ENCODE data around the gene ARHGAP45. TPM values are rescaled to one million over a fixed set of nuclear protein-coding genes. Genes with fewer than 3 reads are reported as not detected.

Gene ARHGAP45
- total and polyA plus RNA-seq, 9 of the 15 experiments (the other 6 are each of a cell fraction or from before 2014, with no cell fraction given): 0.08 to 22.1 (median 4.2) TPM

DNA sequence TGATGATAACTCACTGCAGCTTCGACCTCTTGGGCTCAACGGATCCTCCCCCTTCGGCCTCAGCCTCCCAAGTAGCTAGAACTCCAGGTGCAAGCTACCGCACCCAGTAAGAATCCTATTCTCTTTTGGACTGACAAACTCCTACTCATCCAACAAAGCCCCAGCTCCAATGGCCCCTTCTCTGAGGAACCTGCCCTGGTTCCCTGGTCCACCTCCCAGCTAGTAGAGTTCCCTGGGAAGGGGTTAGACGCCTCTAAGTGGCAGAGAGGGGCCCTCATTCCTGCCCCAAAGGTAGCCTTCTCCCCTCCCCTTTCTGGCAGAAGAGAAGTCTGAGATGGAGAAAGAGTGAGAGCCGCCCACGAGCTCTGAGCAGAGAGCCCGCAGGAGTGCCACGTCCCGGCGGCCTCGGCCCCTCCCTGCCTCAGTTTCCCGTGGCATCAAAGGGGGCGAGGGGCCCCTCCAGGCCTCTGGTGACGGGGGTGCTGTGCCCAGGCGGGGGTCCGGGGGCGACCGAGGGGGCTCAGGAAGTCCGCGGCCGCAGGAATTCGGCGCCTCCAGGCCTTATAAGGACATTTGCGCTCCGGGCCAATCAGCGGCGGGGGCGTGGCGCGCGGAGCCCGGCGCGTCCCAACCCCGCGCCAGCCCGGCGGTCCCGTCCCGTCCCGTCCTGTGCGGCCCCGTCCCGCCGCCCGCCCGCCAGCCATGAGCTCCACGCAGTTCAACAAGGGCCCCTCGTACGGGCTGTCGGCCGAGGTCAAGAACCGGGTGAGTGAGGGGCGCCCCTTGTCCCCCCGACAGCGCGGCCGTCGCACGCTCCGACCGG lies 40.8 kb upstream of the ARHGAP45 start, which contains the start of gene CNN2 (continued):
- TF ChIP-seq MEF2A (IDR thresholded peaks at IDR 0.05; ENCODE audit: control insufficient read depth, low read depth, low read length): no peak
- no peak for TF ChIP-seq ZZZ3 (IDR thresholded peaks at IDR 0.05)
- peak; percentile 70 for TF ChIP-seq KDM5B (IDR thresholded peaks at IDR 0.05; ENCODE audit: insufficient replicate concordance, low read depth, low read length)
- TF ChIP-seq HIVEP1 (CRISPR knock-in tag; IDR thresholded peaks at IDR 0.05): no peak
- TF ChIP-seq FOXK1 (CRISPR knock-in tag; IDR thresholded peaks at IDR 0.05; ENCODE audit: borderline replicate concordance): no peak
- TF ChIP-seq, protein P1, sequence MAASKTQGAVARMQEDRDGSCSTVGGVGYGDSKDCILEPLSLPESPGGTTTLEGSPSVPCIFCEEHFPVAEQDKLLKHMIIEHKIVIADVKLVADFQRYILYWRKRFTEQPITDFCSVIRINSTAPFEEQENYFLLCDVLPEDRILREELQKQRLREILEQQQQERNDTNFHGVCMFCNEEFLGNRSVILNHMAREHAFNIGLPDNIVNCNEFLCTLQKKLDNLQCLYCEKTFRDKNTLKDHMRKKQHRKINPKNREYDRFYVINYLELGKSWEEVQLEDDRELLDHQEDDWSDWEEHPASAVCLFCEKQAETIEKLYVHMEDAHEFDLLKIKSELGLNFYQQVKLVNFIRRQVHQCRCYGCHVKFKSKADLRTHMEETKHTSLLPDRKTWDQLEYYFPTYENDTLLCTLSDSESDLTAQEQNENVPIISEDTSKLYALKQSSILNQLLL (CRISPR knock-in tag; IDR thresholded peaks at IDR 0.05; ENCODE audit: borderline replicate concordance): no peak
- no peak for TF ChIP-seq BCOR (IDR thresholded peaks at IDR 0.05)
- TF ChIP-seq, protein P2, sequence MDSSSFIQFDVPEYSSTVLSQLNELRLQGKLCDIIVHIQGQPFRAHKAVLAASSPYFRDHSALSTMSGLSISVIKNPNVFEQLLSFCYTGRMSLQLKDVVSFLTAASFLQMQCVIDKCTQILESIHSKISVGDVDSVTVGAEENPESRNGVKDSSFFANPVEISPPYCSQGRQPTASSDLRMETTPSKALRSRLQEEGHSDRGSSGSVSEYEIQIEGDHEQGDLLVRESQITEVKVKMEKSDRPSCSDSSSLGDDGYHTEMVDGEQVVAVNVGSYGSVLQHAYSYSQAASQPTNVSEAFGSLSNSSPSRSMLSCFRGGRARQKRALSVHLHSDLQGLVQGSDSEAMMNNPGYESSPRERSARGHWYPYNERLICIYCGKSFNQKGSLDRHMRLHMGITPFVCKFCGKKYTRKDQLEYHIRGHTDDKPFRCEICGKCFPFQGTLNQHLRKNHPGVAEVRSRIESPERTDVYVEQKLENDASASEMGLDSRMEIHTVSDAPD (CRISPR knock-in tag; IDR thresholded peaks at IDR 0.05): no peak
- TF ChIP-seq ZNF197 (CRISPR knock-in tag; IDR thresholded peaks at IDR 0.05; ENCODE audit: low read depth): no peak
- TF ChIP-seq IFI16 (CRISPR knock-in tag; IDR thresholded peaks at IDR 0.05): no peak
- no peak for TF ChIP-seq PRDM10 (IDR thresholded peaks at IDR 0.05; ENCODE audit: partially characterized antibody)
- peak; percentile 68 for TF ChIP-seq POLR2H (tag; IDR thresholded peaks at IDR 0.05; ENCODE audit: low read depth)
- TF ChIP-seq ESRRA (IDR thresholded peaks at IDR 0.05; ENCODE audit: borderline replicate concordance, low read depth): peak; percentile 33; the same call in 1 of the 2 replicates
- TF ChIP-seq HNRNPH1 (optimal IDR thresholded peaks at IDR 0.05; ENCODE audit: low read depth, low read length): no peak
- peak; percentile 77; the same call in 1 of the 2 replicates for TF ChIP-seq SUPT5H (IDR thresholded peaks at IDR 0.05)
- TF ChIP-seq, protein P3, sequence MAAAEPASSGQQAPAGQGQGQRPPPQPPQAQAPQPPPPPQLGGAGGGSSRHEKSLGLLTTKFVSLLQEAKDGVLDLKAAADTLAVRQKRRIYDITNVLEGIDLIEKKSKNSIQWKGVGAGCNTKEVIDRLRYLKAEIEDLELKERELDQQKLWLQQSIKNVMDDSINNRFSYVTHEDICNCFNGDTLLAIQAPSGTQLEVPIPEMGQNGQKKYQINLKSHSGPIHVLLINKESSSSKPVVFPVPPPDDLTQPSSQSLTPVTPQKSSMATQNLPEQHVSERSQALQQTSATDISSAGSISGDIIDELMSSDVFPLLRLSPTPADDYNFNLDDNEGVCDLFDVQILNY (CRISPR knock-in tag; IDR thresholded peaks at IDR 0.05): no peak
- TF ChIP-seq BMI1 (IDR thresholded peaks at IDR 0.05; ENCODE audit: low read length): no peak
- TF ChIP-seq TCF7L2 (IDR thresholded peaks at IDR 0.05; ENCODE audit: low read depth, low read length): no peak
- TF ChIP-seq KLF10 (CRISPR knock-in tag; IDR thresholded peaks at IDR 0.05): no peak
- no peak for TF ChIP-seq ESRRB (CRISPR knock-in tag; IDR thresholded peaks at IDR 0.05; ENCODE audit: borderline replicate concordance)
- TF ChIP-seq ZNF12 (CRISPR knock-in tag; IDR thresholded peaks at IDR 0.05): no peak; the same call in 1 of the 2 replicates
- TF ChIP-seq HDAC8 (tag; IDR thresholded peaks at IDR 0.05): no peak
